Stomach smooth muscle (tissue), 2 donors: ENCODE measurements around the gene MEIKIN.

Source experiments
- H3K27ac ChIP-seq: one replicate; pipeline ENCODE4 v1.7.0; 2013; ENCODE audit warnings: mild to moderate bottlenecking, low read length, inconsistent platforms
- H3K27me3 ChIP-seq, 2 donors: one replicate each; pipeline ENCODE4 v1.7.0; 2013; ENCODE audit warnings: low read length in 2 of 2; ENCODE audit not compliant: insufficient read depth in 2 of 2, control insufficient read depth in 1 of 2
- H3K36me3 ChIP-seq, 2 donors: one replicate each; pipeline ENCODE4 v1.7.0; 2013; ENCODE audit warnings: low read length in 2 of 2; ENCODE audit not compliant: control insufficient read depth in 2 of 2, insufficient read depth in 2 of 2
- H3K4me1 ChIP-seq: one replicate; pipeline ENCODE4 v1.7.0; 2013; ENCODE audit warnings: low read length; ENCODE audit not compliant: control insufficient read depth, insufficient read depth
- H3K4me3 ChIP-seq, 2 donors: one replicate each; pipeline ENCODE4 v1.7.0; 2013; ENCODE audit warnings: low read length in 2 of 2
- H3K9ac ChIP-seq, 2 donors: one replicate each; pipeline ENCODE4 v1.7.0; 2013; ENCODE audit warnings: low read length in 2 of 2, mild to moderate bottlenecking in 1 of 2
- H3K9me3 ChIP-seq, 2 donors: one replicate each; pipeline ENCODE4 v1.7.0; 2013; ENCODE audit warnings: low read length in 2 of 2; ENCODE audit not compliant: control insufficient read depth in 2 of 2
- donor health status: healthy.
- donor health status: Pancreatic carcinoma.

The MEIKIN gene

GRCh38 chr5:131945551-131946168, at the start of gene MEIKIN:
Gene MEIKIN, minus strand, starts transcription at chr5:131945663. Its CDS starts 158 bp downstream, at chr5:131945505.
- no peak within 1 kb of the TSS for H3K9ac ChIP-seq
- no peaks in the 10 kb centered on the region for H3K4me1 ChIP-seq
- no peaks in the 10 kb centered on the region for H3K9me3 ChIP-seq
- no peaks in the 10 kb centered on the region for H3K27me3 ChIP-seq
- H3K4me3 ChIP-seq: no peak within 1 kb of the TSS
- no peaks in the 10 kb centered on the region for H3K36me3 ChIP-seq
- H3K27ac ChIP-seq: no peak within 1 kb of the TSS

DNA sequence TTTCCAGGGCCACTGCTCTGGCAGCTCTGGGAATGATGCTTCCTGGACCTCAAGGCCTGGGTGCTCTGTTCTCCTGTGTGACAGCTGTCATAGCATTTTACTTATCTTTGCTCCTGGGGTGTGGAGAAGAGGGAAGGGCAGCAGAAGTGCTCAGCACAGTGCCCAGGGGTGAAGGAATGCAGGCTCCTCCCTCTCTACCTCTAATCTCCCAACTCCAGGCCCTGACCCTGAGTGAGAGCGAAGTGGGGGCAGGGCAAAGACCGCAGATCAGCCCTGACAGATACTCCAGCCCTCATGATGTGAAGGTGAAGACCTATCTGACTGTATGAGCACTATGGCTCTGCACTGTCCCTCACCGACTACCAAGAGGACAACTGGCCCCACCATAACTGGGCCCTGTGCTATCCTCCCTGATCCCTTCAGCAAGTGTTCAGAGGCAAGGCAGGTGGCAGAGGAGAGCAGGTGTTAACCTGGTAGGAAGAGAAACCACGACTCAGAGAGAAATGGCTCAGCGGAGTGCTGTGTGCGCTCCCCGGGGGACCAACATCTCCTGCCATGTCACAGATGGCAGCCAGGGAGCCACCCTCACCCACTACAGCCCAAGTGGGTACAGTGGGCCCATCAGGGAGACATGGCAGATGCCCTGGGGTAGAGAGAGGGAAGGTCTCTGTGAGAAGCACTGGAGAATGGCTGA, 49.2 kb upstream of the MEIKIN start:
- peaks cover 4% of the 10 kb centered on the region for H3K4me1 ChIP-seq
- no peak overlapping the region for H3K9ac ChIP-seq
- H3K27me3 ChIP-seq: no peaks in the 10 kb centered on the region
- no peaks in the 10 kb centered on the region for H3K9me3 ChIP-seq
- H3K4me3 ChIP-seq: no peak overlapping the region
- no peaks in the 10 kb centered on the region for H3K36me3 ChIP-seq
- H3K27ac ChIP-seq: no peak overlapping the region

GRCh38 chr5:131994090-131994489, 48.6 kb upstream of the MEIKIN start:
- Histone ChIP-seq H3K9me3 (no peaks in the 10 kb centered on the region), H3K9ac (no peak overlapping the region), H3K27ac (no peak overlapping the region), H3K4me1 (no peaks in the 10 kb centered on the region), H3K27me3 (no peaks in the 10 kb centered on the region), H3K4me3 (no peak overlapping the region), H3K36me3 (no peaks in the 10 kb centered on the region)

- H3K27ac ChIP-seq: no peak overlapping the region
- no peaks in the 10 kb centered on the region for H3K36me3 ChIP-seq
- no peak overlapping the region for H3K9ac ChIP-seq
Measured at GRCh38 chr5:131993676-131994075, 48.2 kb upstream of the MEIKIN start.

DNA sequence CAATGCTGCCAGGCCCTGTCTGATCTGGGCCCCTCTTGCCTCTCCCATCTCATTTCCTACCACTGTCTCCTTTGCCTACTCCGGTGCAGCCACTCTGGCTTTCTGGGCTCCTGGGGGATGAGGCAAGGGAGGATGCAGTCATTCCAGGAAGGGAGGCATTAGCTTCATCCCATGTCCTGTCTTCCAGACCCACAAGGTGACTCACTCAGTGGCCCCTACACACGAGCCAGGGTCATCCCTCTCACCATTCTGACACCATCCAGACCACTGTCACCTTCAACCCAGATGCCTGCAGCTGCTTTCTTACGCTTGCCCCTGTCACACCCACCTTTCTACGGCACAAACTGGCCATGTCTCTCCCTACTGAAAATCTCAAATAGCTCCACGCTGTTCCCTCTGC, 46.9 kb upstream of the MEIKIN start:
- no peaks in the 10 kb centered on the region for H3K9me3 ChIP-seq
- no peak overlapping the region for H3K27ac ChIP-seq
- H3K9ac ChIP-seq: no peak overlapping the region
- H3K4me1 ChIP-seq: no peaks in the 10 kb centered on the region
- H3K4me3 ChIP-seq: no peak overlapping the region
- H3K27me3 ChIP-seq: no peaks in the 10 kb centered on the region
- H3K36me3 ChIP-seq: no peaks in the 10 kb centered on the region

More at GRCh38 chr5:131993676-131994075, 48.2 kb upstream of the MEIKIN start:
- H3K4me1 ChIP-seq: no peaks in the 10 kb centered on the region
- H3K9me3 ChIP-seq: no peaks in the 10 kb centered on the region
- no peak overlapping the region for H3K4me3 ChIP-seq
- no peaks in the 10 kb centered on the region for H3K27me3 ChIP-seq

GRCh38 chr5:131991593-131992324, 46.3 kb upstream of the MEIKIN start:
- Histone ChIP-seq H3K27me3 (no peaks in the 10 kb centered on the region), H3K9ac (no peak overlapping the region), H3K36me3 (no peaks in the 10 kb centered on the region), H3K27ac (no peak overlapping the region), H3K4me1 (no peaks in the 10 kb centered on the region), H3K9me3 (no peaks in the 10 kb centered on the region), H3K4me3 (no peak overlapping the region)

DNA sequence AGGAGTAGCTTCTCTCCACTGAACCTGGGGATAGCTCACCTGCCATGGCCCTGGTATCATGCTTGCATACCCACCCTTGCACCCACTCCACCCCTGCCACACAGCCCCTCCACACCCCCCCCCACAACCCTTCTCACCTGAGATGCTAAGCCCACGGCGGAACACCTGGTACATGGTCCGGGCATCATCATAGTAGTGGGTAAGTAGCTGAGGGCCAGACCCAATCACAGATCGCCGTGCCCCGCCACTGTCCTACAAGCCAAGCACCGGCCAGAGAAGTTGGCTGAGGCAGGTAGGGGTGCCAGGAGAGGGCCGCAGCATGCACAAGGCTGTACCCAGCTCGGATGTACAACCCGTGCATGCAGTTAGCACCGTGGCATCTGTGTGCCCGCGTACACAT, 45.3 kb upstream of the MEIKIN start:
- no peak overlapping the region for H3K4me3 ChIP-seq
- no peak overlapping the region for H3K27ac ChIP-seq
- H3K4me1 ChIP-seq: no peaks in the 10 kb centered on the region
- no peaks in the 10 kb centered on the region for H3K27me3 ChIP-seq
- H3K9ac ChIP-seq: no peak overlapping the region
- H3K36me3 ChIP-seq: no peaks in the 10 kb centered on the region
- H3K9me3 ChIP-seq: no peaks in the 10 kb centered on the region

GRCh38 chr5:131988601-131989000, 43.1 kb upstream of the MEIKIN start:
- Histone ChIP-seq H3K9ac (no peak overlapping the region), H3K9me3 (no peaks in the 10 kb centered on the region), H3K4me3 (no peak overlapping the region), H3K27ac (no peak overlapping the region), H3K27me3 (no peaks in the 10 kb centered on the region), H3K36me3 (no peaks in the 10 kb centered on the region), H3K4me1 (peaks cover 5% of the 10 kb centered on the region)

- H3K9ac ChIP-seq: no peak overlapping the region
- H3K9me3 ChIP-seq: no peaks in the 10 kb centered on the region
- H3K27me3 ChIP-seq: no peaks in the 10 kb centered on the region
- peaks cover 12% of the 10 kb centered on the region for H3K4me1 ChIP-seq
- H3K36me3 ChIP-seq: no peaks in the 10 kb centered on the region
- H3K4me3 ChIP-seq: no peak overlapping the region
- H3K27ac ChIP-seq: no peak overlapping the region
Measured at GRCh38 chr5:131987251-131987650, 41.8 kb upstream of the MEIKIN start.

- H3K4me1 ChIP-seq: peaks cover 12% of the 10 kb centered on the region
- H3K4me3 ChIP-seq: no peak overlapping the region
- H3K27me3 ChIP-seq: no peaks in the 10 kb centered on the region
- no peak overlapping the region for H3K9ac ChIP-seq
- H3K36me3 ChIP-seq: no peaks in the 10 kb centered on the region
- H3K27ac ChIP-seq: no peak overlapping the region
- no peaks in the 10 kb centered on the region for H3K9me3 ChIP-seq
Measured at GRCh38 chr5:131986161-131986912, 40.9 kb upstream of the MEIKIN start.
